NCI-H748 (cell line): ENCODE measurements around the gene AKAP13.
A peak's percentile ranks its signal among the peaks of the same experiment; 100 is the strongest.
"Not testable (repeated sequence)": the region's sequence is repeated elsewhere in the genome, so short reads cannot be mapped to it uniquely, and the experiment has no call there.

Experiments used
- DNase-seq: peaks from one replicate; lab custom pipeline; 2025; ENCODE audit not compliant: unreplicated experiment; lab: John Stamatoyannopoulos, UW

Gene AKAP13

DNA sequence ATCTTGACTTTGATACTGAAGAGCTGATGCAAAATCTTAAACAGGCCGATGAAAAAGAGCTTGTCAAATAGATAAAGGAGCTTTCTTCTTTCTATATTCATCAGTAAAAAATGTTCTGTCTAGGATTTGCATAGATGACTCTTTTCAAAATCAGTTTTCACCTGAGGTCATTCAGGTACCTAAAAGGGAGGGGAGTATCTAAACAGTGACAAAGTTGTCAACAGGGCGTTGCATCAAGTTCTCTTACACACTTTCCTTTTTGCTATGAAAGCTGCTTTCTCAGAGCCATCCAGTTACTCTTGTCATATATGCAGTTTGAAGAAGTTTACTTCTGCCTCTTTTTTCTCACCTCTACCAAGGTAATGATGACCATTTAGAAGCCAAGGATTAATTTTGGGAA, 60.0 kb downstream of the AKAP13 start:
- no peak for DNase-seq

DNA sequence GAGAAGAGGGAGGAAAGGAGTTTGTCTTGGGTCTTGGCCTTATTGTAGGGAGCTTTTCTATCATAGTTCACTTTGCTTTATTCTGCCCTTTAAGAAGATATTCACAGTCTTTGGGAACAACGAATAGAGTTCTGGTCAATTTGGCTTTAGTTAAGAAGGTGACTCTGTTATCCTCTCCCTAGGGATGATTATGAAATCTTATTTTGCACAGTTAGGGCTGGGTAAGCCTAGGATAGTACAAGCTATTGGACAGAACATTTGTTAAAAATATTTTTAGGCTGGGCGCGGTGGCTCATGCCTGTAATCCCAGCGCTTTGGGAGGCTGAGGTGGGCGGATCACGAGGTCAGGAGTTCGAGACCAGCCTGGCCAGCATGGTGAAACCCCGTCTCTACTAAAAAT, 61.5 kb downstream of the AKAP13 start:
- not testable (repeated sequence) for DNase-seq

DNA sequence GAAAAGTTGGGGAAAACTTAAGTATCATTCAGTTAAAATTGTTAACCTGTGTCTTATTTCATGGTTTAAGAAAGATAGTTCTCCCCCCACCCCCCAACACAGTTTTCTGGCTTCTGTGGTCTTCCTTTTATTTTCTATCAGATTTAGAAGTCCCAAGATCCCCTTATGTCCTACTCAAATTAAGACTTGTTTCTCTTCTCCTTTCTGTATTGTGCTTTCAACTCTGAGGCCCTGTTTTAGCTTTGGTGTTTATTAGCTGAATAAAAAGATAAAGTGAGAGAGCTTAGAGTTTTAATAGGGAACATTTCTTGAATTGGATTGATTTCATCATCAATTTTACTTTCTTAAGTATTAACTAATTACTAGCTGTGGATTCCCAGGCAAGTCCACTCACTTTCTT, 62.6 kb downstream of the AKAP13 start:
- DNase-seq: no peak

DNA sequence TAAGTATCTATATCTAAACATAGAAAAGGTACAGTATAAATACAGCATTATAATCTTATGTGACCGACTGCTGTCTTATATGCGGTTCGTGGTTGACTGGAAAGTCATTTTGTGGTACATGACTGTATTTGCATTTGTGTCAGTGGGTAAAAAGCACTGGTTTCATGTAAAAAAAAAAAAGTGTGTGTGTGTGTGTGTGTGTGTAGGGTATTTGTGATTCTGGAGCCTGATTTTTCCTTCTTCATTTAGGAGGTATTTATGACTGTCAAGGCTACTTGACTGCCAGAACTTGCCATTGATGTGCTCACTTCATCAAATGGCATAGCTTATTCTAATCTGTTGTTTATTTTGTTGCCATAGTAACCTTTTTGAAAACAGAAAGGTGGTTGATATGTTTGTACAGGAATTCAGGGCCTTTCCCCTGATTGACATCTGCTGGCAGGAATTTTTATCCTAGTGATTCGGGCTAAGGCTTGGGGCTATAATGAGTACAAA, 63.2 kb downstream of the AKAP13 start:
- DNase-seq: peak; percentile 89

GRCh38 chr15:85444122-85444745, 63.8 kb downstream of the AKAP13 start:
- no peak for DNase-seq

GRCh38 chr15:85445361-85445760, 65.0 kb downstream of the AKAP13 start:
- no peak for DNase-seq

- no peak for DNase-seq
These were observed 70.8 kb downstream of the AKAP13 start for GRCh38 chr15:85451099-85451700.

DNA sequence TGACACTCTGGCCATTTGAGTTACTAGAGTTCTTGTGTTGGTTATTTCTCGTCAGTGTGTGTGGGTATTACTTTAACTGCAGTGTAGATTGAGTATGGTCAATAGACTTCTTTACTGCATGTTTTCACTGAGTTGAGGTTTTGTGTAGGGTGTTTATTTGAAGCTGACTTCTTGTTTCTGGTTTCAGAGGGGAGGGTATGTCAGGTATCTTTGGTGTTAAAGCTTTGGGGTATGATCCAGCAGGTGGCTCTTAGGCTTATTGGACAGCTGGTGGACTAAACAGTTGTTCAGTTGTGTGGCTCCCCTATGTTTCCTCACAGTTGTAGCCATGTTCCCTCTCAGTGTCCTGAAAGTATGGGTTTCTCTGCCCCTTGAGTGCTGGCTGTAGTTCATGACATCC, 72.0 kb downstream of the AKAP13 start:
- no peak for DNase-seq

- no peak for DNase-seq
These were observed 72.9 kb downstream of the AKAP13 start for GRCh38 chr15:85453144-85453872.

GRCh38 chr15:85454403-85454802, 74.0 kb downstream of the AKAP13 start:
- no peak for DNase-seq

GRCh38 chr15:85455891-85456290, 75.5 kb downstream of the AKAP13 start:
- DNase-seq: no peak

DNA sequence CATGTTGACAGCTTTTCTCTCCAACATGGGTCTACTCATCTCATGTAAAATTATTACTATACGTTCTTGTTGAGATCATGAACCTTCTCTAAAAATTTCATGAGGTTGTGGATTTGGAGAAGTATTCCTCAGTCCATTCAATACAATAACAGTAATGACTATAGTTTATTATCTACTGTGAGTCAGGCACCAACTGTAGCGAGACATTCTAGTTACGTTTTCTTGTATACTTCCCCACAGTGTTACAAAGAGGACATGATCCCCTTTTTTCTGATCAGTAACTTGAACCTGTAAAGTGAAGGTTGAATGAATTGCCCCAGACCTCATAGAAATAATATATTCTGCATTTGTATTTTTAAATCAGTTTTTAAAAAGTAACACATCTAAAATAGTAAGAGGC, 76.4 kb downstream of the AKAP13 start:
- no peak for DNase-seq

DNA sequence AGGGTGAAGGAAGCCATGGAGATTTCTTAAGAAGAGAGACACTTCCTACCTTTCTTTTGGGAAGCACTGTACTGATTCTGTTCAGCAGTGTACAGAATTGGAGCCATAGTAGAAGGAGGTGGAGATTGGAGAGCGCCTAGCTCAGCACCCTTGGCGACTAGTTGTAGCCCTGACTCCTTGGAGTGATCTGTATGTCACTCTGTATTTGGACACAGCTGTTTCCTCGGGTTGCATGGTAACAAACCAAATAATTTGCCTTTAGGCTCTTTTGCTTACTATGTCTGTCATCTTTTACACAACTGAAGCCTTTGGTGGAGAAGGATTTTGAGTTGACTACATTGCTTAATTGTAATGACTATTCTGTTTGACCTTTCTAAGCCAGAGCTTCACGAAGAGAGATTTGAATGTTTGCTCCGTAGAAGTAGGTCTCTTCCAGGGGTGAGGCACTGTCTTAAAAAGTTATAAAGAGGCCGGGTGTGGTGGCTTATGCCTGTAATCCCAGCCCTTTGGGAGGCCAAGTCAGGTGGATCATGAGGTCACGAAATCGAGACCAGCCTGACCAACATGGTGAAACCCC, 77.1 kb downstream of the AKAP13 start:
- no peak for DNase-seq

DNA sequence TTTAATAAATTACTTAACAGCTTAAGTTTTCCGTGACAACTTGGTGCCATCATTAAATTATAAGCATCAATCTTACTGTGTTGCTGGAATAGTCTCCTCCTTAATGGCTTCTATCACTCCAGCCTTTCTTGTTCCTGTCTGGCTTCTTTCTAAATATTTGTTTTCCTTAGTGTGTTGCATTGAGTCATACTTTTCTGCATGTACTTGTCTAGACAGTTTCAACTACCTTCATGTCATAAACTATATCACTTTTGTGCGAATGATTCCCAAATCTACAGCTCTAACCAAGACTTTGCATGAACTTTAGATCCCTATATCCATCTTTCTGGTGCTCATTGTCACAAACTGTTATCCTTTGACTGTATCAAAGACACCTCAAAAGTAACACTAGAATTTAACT, 78.4 kb downstream of the AKAP13 start:
- no peak for DNase-seq

DNA sequence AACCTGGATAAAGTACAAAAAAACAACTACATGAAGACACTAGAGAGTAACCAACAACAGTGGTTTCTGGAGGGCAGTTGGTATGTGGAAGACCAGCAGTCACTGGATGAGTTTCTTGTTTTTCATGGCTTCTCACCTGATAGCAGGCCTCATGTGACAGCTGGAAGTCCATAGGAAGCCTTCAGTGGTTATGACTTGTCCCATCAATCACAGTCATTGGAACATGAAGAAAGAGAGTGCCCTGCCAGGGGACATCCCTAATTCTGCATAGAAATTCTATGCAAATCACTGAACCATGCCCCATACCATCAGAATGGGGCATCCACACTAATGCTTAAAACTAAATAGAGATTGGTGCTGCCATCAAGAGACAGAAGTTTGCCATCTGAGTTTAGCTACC, 81.6 kb downstream of the AKAP13 start:
- no peak for DNase-seq

DNA sequence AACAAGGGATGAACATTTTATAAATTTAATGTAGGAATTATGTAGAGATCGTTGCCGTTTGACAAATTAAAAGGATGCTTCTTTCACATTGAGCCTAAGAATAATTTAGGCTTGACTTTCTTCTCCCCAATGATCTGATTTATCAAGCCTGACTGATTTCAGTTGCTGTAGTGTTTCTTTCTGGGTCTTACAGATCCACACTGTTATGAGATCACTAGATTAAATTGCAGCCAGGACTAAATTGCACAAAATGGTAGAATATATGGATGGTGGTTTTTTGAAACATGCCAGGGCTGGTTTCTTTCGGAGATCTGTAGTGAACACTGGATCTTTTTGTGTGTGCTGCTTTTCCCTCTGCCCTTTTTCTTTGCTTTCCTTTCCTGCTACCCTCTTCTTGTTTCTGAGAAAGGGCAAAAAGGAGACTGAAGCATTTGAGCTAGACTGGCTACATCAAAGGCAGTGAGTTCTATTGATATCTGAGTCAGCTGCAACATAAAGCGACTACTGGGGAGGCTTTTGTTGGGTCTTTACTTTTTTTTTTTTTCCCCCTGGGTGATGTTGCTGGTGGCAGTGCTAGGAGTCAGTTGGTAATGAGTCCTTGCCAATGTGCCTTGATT, 83.0 kb downstream of the AKAP13 start:
- DNase-seq: no peak

DNA sequence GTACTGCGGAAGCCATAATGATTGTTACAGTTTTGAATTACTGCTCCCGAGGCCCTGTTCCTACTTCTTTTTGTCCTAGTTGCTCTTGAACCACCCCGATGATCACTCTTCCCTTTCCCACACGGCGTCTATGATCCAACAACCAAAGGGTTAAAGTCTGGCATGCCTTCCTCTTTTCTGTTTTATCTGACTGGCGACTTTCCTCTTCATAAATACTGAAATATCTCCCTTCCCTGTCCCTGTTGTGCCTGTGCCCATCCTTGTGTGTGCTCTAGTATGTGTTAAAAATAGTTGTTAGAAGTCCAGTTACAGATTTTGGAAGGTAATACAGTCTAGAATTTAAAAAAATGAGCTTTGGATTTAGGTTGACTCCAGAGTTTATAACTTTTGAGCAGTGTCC, 83.6 kb downstream of the AKAP13 start:
- no peak for DNase-seq

DNA sequence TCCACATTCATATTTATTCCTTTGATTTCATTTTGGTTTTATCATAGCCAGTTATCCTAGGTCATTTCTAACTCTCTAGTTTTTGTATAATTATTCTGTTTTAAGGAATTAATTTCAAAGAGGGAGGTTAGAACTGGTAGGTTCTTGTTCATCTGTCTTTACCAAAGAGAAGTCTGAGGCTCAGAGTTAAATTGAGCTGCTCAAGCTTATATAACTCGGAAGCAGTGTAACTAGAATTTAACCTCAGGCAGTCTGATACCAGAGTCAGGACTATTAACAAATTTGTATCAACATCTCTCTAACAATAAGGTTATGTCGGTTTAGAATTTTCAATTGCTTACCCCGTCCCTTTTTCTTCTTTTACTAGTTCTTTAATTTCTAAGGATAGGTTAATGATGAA, 84.1 kb downstream of the AKAP13 start:
- no peak for DNase-seq

DNA sequence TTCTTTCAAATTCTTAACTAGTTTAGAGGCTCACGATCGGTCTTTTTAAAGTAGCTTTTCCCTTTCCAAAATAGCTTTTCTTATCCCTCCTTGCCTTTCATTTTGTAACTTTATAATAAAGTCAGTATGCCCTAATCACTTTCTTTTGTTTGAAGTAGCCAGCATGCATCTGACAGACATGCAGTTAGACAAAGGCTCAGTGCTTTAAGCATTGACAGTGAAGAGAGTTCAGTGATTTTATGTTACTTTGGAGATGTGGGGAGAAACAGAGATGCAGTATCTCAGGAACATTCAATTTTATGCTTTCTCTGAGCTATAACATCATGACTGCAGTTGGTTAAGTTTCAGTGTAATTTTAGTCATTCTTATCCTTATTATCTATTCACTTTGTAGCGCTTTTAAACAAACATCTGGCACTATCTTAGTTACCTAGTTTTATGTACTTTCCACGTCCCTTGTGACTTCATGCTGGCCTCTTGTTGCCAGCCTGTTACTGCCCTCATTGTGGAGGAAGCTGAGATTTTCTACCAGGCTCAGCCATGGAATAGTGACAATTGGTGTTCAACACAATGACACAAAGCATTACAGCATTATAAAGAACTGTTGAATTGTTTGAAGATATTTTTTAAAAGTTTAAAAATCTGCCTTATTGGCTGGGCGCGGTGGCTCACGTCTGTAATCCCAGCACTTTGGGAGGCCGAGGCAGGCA, 90.3 kb downstream of the AKAP13 start:
- no peak for DNase-seq

DNA sequence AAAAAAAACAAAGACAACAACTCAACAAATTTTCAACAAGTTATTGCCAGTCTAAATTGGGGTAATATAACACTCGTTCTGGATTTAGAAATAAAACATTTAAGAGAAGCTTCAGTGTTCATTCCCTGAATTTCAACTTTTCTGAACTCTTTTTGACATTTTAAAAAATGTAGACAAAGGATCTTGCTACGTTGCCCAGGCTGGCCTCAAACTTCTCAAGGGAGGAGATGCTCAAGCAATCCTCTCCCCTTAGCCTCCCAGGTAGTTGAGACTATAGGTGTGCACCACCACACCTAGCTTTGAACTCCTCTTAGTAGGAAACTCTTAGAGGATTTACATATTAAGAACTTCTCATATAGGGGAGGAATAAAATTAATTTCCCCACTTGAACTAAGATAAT, 91.9 kb downstream of the AKAP13 start:
- no peak for DNase-seq

DNA sequence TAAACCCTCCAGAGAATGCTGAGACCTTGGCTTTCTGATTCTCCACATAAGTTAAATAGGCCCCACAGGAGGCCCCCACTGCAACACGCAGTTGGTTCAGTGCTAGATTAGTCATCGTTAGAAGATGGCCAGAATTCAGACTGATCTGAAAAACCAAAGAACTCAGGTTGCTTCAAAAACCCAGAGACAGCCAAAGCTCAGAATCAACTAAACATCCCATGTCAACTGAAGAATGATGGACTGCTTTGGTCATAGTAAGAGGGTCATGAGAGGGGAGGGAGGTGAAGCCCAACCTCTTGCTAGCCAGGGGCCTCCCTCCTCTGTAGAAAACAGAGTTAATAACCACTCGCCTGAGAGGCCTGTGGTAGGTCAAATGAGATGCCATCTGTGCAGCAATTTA, 93.1 kb downstream of the AKAP13 start:
- no peak for DNase-seq
